GM12801 (cell line): Measurements from ENCODE around the gene INKA2.

Experiments
- CTCF ChIP-seq: IDR thresholded peaks from one replicate; pipeline ENCODE4 v1.5.1; 2011; ENCODE audit warnings: control low read depth; ENCODE audit not compliant: insufficient read length; ENCODE audit errors: extremely low read depth

INKA2 gene

GRCh38 chr1:111723091-111723806, 15.9 kb downstream of the INKA2 start:
- TF ChIP-seq CTCF: no peak

DNA sequence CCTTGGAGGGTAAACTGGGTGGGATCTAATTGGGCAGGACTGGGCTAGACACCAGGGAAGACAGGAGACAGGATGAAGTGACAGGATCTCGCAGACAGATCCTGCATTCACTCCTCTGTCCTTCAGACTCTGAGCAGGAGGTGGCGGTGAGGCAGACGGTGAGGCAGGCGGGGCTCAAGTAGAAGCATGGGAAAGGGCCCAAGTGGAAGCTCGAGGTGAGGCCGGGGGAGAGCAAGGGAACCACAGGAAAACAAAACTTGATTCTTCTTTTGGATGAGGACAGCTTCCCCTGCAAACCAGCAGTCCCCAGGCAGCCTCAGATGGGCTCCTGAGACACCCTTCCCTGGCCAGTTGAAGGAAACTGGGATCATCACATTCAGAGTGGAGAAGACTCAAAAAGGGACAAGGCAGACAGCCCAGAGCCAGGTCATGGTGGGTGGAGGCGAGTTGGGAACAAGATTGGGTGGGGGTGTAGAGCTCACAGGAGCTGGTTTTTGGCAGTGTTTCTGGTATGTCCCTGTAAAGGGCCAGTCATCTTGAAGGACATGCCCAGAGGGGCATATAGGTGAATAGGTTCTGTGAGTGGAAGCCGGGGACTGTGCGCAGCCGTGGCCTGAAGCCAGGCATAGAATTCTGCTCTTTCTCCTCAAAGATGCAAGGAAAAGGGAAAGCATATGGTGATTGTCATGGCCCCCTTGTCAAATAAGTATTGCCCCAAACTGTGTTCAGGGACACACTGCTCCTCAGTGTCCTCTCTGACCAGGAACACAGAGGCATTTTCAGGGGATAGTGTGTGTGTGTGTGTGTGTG, 18.0 kb downstream of the INKA2 start:
- no peak for TF ChIP-seq CTCF

DNA sequence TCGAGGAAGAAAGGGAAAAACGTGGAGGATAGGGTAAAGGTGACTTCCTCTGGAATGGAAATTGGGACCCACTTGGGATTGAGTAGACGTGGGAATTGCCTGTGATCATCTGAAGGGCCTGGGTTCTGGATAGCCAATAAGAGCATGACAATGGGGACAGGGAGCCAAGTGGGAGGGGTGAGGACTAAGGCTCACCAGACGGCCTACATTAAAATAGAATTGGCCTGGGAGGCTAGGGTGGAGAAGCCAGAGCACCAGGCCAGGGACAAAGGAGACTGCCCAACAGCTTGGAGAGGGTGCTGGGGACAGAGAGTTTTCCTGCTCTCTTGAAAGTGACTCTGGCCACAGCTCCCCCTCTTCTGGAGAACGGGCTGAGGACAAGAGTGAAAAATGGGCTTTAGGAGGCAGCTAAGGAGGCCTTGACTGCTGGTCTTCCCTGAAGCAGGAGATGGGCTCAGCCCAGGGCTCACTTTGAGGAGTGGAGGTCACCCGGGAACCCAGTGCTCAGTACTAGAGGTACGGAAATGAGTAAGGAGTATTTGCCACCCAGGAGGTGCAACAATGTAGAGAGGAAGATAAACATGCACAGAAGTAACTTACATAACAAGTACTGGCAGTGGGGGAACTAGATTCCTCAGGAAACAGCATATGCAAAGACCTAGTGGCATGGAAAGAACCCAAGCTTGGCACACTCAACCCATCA, 18.8 kb downstream of the INKA2 start:
- no peak for TF ChIP-seq CTCF

DNA sequence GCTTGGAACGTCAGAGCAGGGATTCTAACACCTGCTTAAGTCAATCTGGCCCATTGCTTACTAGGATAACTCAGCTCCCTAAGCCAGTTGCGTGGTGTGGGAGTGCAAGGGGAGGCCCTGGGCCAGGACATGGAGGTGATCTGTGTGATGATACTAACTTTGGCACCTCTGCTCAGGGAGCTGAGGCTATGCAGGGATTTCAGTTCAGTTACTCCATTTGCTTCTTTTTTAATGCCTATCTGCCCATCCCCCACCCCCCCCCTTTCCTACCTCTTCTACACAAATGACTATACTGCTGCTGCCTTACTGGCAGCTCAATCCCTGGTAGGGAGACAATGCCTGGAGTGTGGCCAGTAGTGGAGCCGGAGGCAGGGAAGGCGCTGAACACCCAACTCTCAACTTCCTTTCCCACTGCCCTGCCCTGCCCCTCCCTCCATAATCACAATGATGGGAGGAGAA, 19.5 kb downstream of the INKA2 start:
- no peak for TF ChIP-seq CTCF

DNA sequence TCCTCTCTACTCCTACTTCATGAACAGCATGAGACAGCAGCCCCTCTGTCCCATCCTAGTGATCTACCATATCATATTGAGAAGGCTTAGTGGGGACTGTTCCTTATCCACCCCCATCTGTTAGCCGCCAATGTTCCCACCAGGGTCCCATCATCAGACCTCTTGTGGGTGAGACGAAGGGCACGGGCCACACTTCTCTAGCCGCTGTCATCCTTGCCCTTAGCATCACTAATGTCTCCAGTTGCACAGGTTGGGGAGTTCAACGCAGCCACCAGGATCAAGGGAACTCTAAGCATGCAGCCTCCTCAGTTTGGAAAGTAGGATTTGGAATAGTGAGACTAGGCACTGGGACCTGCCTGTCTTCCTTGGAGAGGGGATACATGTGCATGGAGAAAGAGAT, 20.1 kb downstream of the INKA2 start:
- TF ChIP-seq CTCF: no peak

- no peak for TF ChIP-seq CTCF
Observed at GRCh38 chr1:111717450-111717849, 21.7 kb downstream of the INKA2 start.

GRCh38 chr1:111716333-111716732, 22.9 kb downstream of the INKA2 start:
- TF ChIP-seq CTCF: no peak
